ENCODE measurements around the gene TRMT1.

DNA sequence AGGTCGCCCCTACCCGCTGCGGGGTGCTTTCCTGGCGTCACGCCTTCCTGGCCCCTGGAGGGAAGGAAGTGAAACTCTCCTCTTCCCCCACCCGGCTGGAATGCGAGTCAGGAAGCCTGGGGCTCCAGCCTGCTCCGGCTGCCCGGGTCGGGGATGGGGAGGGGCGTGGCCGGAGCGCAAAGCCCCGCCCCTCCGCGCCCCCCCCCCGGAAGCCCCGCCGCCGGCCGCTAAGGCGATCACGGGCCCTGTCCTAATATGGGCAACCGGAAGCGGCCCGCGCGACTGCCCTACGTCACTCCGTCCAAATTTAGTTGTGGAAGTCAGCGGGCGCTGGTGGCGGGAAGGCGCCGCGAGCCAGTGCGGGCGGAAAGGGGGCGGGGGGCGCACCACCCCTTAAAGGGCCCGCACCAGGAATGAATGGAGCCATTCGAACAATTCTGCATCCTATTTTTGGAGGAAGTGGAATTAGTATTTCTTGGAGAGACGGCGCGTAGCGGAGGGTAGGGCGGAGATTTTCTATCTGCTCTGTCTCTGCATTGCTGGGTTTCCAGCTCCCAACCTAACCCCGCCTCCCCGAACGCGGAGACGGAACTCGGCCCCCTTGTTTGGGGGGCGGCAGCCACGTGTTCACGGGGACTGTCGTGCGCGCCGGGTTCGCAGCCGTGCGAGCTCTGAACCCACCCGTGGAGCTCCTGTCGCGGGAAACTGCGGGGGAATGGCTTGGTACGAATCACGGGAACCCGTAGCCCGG, 35.2 kb upstream of the TRMT1 start:
- TF ChIP-seq, protein P1, sequence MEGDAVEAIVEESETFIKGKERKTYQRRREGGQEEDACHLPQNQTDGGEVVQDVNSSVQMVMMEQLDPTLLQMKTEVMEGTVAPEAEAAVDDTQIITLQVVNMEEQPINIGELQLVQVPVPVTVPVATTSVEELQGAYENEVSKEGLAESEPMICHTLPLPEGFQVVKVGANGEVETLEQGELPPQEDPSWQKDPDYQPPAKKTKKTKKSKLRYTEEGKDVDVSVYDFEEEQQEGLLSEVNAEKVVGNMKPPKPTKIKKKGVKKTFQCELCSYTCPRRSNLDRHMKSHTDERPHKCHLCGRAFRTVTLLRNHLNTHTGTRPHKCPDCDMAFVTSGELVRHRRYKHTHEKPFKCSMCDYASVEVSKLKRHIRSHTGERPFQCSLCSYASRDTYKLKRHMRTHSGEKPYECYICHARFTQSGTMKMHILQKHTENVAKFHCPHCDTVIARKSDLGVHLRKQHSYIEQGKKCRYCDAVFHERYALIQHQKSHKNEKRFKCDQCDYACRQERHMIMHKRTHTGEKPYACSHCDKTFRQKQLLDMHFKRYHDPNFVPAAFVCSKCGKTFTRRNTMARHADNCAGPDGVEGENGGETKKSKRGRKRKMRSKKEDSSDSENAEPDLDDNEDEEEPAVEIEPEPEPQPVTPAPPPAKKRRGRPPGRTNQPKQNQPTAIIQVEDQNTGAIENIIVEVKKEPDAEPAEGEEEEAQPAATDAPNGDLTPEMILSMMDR (conservative IDR thresholded peaks at IDR 0.05; ENCODE audit: low read depth in 2 of 2), result peak in 1 of 2 experiments; percentile 13; a peak in 1 of 4 replicates
- TF ChIP-seq, protein P2, sequence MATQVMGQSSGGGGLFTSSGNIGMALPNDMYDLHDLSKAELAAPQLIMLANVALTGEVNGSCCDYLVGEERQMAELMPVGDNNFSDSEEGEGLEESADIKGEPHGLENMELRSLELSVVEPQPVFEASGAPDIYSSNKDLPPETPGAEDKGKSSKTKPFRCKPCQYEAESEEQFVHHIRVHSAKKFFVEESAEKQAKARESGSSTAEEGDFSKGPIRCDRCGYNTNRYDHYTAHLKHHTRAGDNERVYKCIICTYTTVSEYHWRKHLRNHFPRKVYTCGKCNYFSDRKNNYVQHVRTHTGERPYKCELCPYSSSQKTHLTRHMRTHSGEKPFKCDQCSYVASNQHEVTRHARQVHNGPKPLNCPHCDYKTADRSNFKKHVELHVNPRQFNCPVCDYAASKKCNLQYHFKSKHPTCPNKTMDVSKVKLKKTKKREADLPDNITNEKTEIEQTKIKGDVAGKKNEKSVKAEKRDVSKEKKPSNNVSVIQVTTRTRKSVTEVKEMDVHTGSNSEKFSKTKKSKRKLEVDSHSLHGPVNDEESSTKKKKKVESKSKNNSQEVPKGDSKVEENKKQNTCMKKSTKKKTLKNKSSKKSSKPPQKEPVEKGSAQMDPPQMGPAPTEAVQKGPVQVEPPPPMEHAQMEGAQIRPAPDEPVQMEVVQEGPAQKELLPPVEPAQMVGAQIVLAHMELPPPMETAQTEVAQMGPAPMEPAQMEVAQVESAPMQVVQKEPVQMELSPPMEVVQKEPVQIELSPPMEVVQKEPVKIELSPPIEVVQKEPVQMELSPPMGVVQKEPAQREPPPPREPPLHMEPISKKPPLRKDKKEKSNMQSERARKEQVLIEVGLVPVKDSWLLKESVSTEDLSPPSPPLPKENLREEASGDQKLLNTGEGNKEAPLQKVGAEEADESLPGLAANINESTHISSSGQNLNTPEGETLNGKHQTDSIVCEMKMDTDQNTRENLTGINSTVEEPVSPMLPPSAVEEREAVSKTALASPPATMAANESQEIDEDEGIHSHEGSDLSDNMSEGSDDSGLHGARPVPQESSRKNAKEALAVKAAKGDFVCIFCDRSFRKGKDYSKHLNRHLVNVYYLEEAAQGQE (IDR thresholded peaks at IDR 0.05; ENCODE audit: unreplicated experiment), result peak; percentile 20
- TF ChIP-seq CREB1 (CRISPR knock-in tag; IDR thresholded peaks at IDR 0.05; ENCODE audit: low read depth), result peak; percentile 71
- TF ChIP-seq POLR2AphosphoS5 (IDR thresholded peaks at IDR 0.05; ENCODE audit: low read depth), result peak; percentile 94
- no peak for TF ChIP-seq EZH2phosphoT487 (IDR thresholded peaks at IDR 0.05; ENCODE audit: unreplicated experiment)
- TF ChIP-seq, protein P3, sequence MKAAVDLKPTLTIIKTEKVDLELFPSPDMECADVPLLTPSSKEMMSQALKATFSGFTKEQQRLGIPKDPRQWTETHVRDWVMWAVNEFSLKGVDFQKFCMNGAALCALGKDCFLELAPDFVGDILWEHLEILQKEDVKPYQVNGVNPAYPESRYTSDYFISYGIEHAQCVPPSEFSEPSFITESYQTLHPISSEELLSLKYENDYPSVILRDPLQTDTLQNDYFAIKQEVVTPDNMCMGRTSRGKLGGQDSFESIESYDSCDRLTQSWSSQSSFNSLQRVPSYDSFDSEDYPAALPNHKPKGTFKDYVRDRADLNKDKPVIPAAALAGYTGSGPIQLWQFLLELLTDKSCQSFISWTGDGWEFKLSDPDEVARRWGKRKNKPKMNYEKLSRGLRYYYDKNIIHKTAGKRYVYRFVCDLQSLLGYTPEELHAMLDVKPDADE (IDR thresholded peaks at IDR 0.05), result peak; percentile 68; the same call in 1 of the 2 replicates
- TF ChIP-seq EZH2 (IDR thresholded peaks at IDR 0.05; ENCODE audit: low read depth, unreplicated experiment), result no peak
- no peak for TF ChIP-seq ZNF331 (CRISPR knock-in tag; IDR thresholded peaks at IDR 0.05; ENCODE audit: low read depth)
- TF ChIP-seq ZNF114 (CRISPR knock-in tag; IDR thresholded peaks at IDR 0.05), result no peak
- TF ChIP-seq, protein P4, sequence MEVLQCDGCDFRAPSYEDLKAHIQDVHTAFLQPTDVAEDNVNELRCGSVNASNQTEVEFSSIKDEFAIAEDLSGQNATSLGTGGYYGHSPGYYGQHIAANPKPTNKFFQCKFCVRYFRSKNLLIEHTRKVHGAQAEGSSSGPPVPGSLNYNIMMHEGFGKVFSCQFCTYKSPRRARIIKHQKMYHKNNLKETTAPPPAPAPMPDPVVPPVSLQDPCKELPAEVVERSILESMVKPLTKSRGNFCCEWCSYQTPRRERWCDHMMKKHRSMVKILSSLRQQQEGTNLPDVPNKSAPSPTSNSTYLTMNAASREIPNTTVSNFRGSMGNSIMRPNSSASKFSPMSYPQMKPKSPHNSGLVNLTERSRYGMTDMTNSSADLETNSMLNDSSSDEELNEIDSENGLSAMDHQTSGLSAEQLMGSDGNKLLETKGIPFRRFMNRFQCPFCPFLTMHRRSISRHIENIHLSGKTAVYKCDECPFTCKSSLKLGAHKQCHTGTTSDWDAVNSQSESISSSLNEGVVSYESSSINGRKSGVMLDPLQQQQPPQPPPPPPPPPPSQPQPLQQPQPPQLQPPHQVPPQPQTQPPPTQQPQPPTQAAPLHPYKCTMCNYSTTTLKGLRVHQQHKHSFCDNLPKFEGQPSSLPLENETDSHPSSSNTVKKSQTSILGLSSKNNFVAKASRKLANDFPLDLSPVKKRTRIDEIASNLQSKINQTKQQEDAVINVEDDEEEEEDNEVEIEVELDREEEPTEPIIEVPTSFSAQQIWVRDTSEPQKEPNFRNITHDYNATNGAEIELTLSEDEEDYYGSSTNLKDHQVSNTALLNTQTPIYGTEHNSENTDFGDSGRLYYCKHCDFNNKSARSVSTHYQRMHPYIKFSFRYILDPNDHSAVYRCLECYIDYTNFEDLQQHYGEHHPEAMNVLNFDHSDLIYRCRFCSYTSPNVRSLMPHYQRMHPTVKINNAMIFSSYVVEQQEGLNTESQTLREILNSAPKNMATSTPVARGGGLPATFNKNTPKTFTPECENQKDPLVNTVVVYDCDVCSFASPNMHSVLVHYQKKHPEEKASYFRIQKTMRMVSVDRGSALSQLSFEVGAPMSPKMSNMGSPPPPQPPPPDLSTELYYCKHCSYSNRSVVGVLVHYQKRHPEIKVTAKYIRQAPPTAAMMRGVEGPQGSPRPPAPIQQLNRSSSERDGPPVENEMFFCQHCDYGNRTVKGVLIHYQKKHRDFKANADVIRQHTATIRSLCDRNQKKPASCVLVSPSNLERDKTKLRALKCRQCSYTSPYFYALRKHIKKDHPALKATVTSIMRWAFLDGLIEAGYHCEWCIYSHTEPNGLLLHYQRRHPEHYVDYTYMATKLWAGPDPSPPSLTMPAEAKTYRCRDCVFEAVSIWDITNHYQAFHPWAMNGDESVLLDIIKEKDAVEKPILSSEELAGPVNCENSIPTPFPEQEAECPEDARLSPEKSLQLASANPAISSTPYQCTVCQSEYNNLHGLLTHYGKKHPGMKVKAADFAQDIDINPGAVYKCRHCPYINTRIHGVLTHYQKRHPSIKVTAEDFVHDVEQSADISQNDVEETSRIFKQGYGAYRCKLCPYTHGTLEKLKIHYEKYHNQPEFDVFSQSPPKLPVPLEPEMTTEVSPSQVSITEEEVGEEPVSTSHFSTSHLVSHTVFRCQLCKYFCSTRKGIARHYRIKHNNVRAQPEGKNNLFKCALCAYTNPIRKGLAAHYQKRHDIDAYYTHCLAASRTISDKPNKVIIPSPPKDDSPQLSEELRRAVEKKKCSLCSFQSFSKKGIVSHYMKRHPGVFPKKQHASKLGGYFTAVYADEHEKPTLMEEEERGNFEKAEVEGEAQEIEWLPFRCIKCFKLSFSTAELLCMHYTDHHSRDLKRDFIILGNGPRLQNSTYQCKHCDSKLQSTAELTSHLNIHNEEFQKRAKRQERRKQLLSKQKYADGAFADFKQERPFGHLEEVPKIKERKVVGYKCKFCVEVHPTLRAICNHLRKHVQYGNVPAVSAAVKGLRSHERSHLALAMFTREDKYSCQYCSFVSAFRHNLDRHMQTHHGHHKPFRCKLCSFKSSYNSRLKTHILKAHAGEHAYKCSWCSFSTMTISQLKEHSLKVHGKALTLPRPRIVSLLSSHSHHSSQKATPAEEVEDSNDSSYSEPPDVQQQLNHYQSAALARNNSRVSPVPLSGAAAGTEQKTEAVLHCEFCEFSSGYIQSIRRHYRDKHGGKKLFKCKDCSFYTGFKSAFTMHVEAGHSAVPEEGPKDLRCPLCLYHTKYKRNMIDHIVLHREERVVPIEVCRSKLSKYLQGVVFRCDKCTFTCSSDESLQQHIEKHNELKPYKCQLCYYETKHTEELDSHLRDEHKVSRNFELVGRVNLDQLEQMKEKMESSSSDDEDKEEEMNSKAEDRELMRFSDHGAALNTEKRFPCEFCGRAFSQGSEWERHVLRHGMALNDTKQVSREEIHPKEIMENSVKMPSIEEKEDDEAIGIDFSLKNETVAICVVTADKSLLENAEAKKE (CRISPR knock-in tag; IDR thresholded peaks at IDR 0.05), result no peak
- no peak for TF ChIP-seq JUNB (IDR thresholded peaks at IDR 0.05; ENCODE audit: unreplicated experiment)

Measured in GM23338 (cell line).